ENCODE data around the gene CTSE. TPM values are rescaled to one million over a fixed set of nuclear protein-coding genes. Genes with fewer than 3 reads are reported as not detected.
A peak's percentile ranks its signal among the peaks of the same experiment; 100 is the strongest.

The CTSE gene
- total RNA-seq, 3 donors from 2014 or later, result 0.32 TPM; not detected in 2

GRCh38 chr1:205983925-205984725, 39.6 kb downstream of the CTSE start:
- Mint-ChIP-seq H3K4me3 (no peak overlapping the region), H3K27me3 (ENCODE audit: low read depth) (no peaks in the 10 kb centered on the region), H3K36me3 (ENCODE audit: insufficient read depth) (no peaks in the 10 kb centered on the region), H3K4me1 (ENCODE audit: low read depth) (no peaks in the 10 kb centered on the region), H3K9me3 (peaks cover 6% of the 10 kb centered on the region)
- DNase-seq (no peak), ATAC-seq (peak in 1 of 2 donors; percentile 34)

- no peaks in the 10 kb centered on the region for H3K36me3 Mint-ChIP-seq (ENCODE audit: insufficient read depth)
- DNase-seq, result no peak
- H3K4me1 Mint-ChIP-seq (ENCODE audit: low read depth), result no peaks in the 10 kb centered on the region
- no peak overlapping the region for H3K4me3 Mint-ChIP-seq
- H3K27me3 Mint-ChIP-seq (ENCODE audit: low read depth), result peaks cover 2% of the 10 kb centered on the region
- no peak for ATAC-seq
- H3K9me3 Mint-ChIP-seq, result peaks cover 6% of the 10 kb centered on the region
These were observed 42.4 kb downstream of the CTSE start for GRCh38 chr1:205981257-205981656.

- H3K4me1 Mint-ChIP-seq (ENCODE audit: low read depth), result no peaks in the 10 kb centered on the region
These were observed 43.3 kb downstream of the CTSE start for GRCh38 chr1:205980237-205980870.

GRCh38 chr1:205979301-205979700, 44.4 kb downstream of the CTSE start:
- DNase-seq (no peak), ATAC-seq (no peak)
- no peaks in the 10 kb centered on the region for H3K36me3 Mint-ChIP-seq (ENCODE audit: insufficient read depth)
- H3K4me1 Mint-ChIP-seq (ENCODE audit: low read depth), result no peaks in the 10 kb centered on the region
- peaks cover 6% of the 10 kb centered on the region for H3K9me3 Mint-ChIP-seq
- peaks cover 2% of the 10 kb centered on the region for H3K27me3 Mint-ChIP-seq (ENCODE audit: low read depth)
- no peak overlapping the region for H3K4me3 Mint-ChIP-seq

More at GRCh38 chr1:205980237-205980870, 43.3 kb downstream of the CTSE start:
- H3K4me3 Mint-ChIP-seq, result no peak overlapping the region
- peaks cover 2% of the 10 kb centered on the region for H3K27me3 Mint-ChIP-seq (ENCODE audit: low read depth)
- H3K9me3 Mint-ChIP-seq, result peaks cover 6% of the 10 kb centered on the region
- DNase-seq (no peak), ATAC-seq (no peak)
- no peaks in the 10 kb centered on the region for H3K36me3 Mint-ChIP-seq (ENCODE audit: insufficient read depth)

GRCh38 chr1:205978676-205979075, 45.0 kb downstream of the CTSE start:
- Mint-ChIP-seq H3K27me3 (ENCODE audit: low read depth) (peaks cover 2% of the 10 kb centered on the region), H3K4me3 (no peak overlapping the region), H3K4me1 (ENCODE audit: low read depth) (no peaks in the 10 kb centered on the region), H3K9me3 (peaks cover 6% of the 10 kb centered on the region), H3K36me3 (ENCODE audit: insufficient read depth) (no peaks in the 10 kb centered on the region)
- ATAC-seq, result no peak
- DNase-seq, result no peak

- Mint-ChIP-seq H3K4me1 (ENCODE audit: low read depth) (no peaks in the 10 kb centered on the region), H3K4me3 (no peak overlapping the region), H3K9me3 (peaks cover 6% of the 10 kb centered on the region), H3K36me3 (ENCODE audit: insufficient read depth) (no peaks in the 10 kb centered on the region), H3K27me3 (ENCODE audit: low read depth) (peaks cover 2% of the 10 kb centered on the region)
- ATAC-seq (peak; percentile 73 to 76), DNase-seq (peak; percentile 73)
These were observed 46.2 kb downstream of the CTSE start for GRCh38 chr1:205977402-205978014.

GRCh38 chr1:205976708-205977401, 46.8 kb downstream of the CTSE start:
- Mint-ChIP-seq H3K9me3 (peaks cover 1% of the 10 kb centered on the region), H3K4me1 (ENCODE audit: low read depth) (no peaks in the 10 kb centered on the region), H3K36me3 (ENCODE audit: insufficient read depth) (no peaks in the 10 kb centered on the region), H3K27me3 (ENCODE audit: low read depth) (peaks cover 2% of the 10 kb centered on the region), H3K4me3 (no peak overlapping the region)
- ATAC-seq, result no peak
- DNase-seq, result no peak

GRCh38 chr1:205976036-205976435, 47.7 kb downstream of the CTSE start:
- DNase-seq (no peak), ATAC-seq (no peak)
- Mint-ChIP-seq H3K4me3 (no peak overlapping the region), H3K27me3 (ENCODE audit: low read depth) (peaks cover 2% of the 10 kb centered on the region), H3K9me3 (no peaks in the 10 kb centered on the region), H3K4me1 (ENCODE audit: low read depth) (no peaks in the 10 kb centered on the region), H3K36me3 (ENCODE audit: insufficient read depth) (no peaks in the 10 kb centered on the region)

- no peak overlapping the region for H3K4me3 Mint-ChIP-seq
- no peaks in the 10 kb centered on the region for H3K36me3 Mint-ChIP-seq (ENCODE audit: insufficient read depth)
- DNase-seq (no peak), ATAC-seq (no peak)
- peaks cover 2% of the 10 kb centered on the region for H3K27me3 Mint-ChIP-seq (ENCODE audit: low read depth)
- H3K4me1 Mint-ChIP-seq (ENCODE audit: low read depth), result no peaks in the 10 kb centered on the region
- no peaks in the 10 kb centered on the region for H3K9me3 Mint-ChIP-seq
These were observed 48.2 kb downstream of the CTSE start for GRCh38 chr1:205975387-205975998.

GRCh38 chr1:205974712-205975111, 49.0 kb downstream of the CTSE start:
- H3K36me3 Mint-ChIP-seq (ENCODE audit: insufficient read depth), result no peaks in the 10 kb centered on the region
- H3K4me3 Mint-ChIP-seq, result no peak overlapping the region
- H3K9me3 Mint-ChIP-seq, result no peaks in the 10 kb centered on the region

GRCh38 chr1:205973377-205974232, 50.1 kb downstream of the CTSE start:
- no peak for ATAC-seq
- DNase-seq, result no peak
- no peaks in the 10 kb centered on the region for H3K36me3 Mint-ChIP-seq (ENCODE audit: insufficient read depth)
- peaks cover 2% of the 10 kb centered on the region for H3K27me3 Mint-ChIP-seq (ENCODE audit: low read depth)
- no peaks in the 10 kb centered on the region for H3K4me1 Mint-ChIP-seq (ENCODE audit: low read depth)
- H3K9me3 Mint-ChIP-seq, result no peaks in the 10 kb centered on the region
- no peak overlapping the region for H3K4me3 Mint-ChIP-seq

More at GRCh38 chr1:205974712-205975111, 49.0 kb downstream of the CTSE start:
- Mint-ChIP-seq H3K27me3 (ENCODE audit: low read depth) (peaks cover 2% of the 10 kb centered on the region), H3K4me1 (ENCODE audit: low read depth) (no peaks in the 10 kb centered on the region)
- ATAC-seq, result no peak
- no peak for DNase-seq

GRCh38 chr1:205972491-205973168, 51.1 kb downstream of the CTSE start:
- DNase-seq (no peak), ATAC-seq (no peak)
- Mint-ChIP-seq H3K4me1 (ENCODE audit: low read depth) (no peaks in the 10 kb centered on the region), H3K27me3 (ENCODE audit: low read depth) (peaks cover 2% of the 10 kb centered on the region), H3K9me3 (no peaks in the 10 kb centered on the region), H3K36me3 (ENCODE audit: insufficient read depth) (no peaks in the 10 kb centered on the region), H3K4me3 (no peak overlapping the region)

- no peaks in the 10 kb centered on the region for H3K36me3 Mint-ChIP-seq (ENCODE audit: insufficient read depth)
- DNase-seq (no peak), ATAC-seq (no peak)
- no peaks in the 10 kb centered on the region for H3K27me3 Mint-ChIP-seq (ENCODE audit: low read depth)
- H3K4me3 Mint-ChIP-seq, result no peak overlapping the region
- no peaks in the 10 kb centered on the region for H3K4me1 Mint-ChIP-seq (ENCODE audit: low read depth)
- no peaks in the 10 kb centered on the region for H3K9me3 Mint-ChIP-seq
These were observed 51.6 kb downstream of the CTSE start for GRCh38 chr1:205972081-205972480.

All from activated T-cell treated with anti-CD3 and anti-CD28 coated beads, Interleukin-2, amount 50 U/mL, for 4 hours (primary cell).